ENCODE results near the gene ANKRD63.

ANKRD63 gene

GRCh38 chr15:40242601-40243000 lies 40.3 kb downstream of the ANKRD63 start:
- no peaks in the 10 kb centered on the region for H3K9me3 ChIP-seq (ENCODE audit: severe bottlenecking)
- no peaks in the 10 kb centered on the region for H3K36me3 ChIP-seq (ENCODE audit: low read depth)
- no peak for ATAC-seq (ENCODE audit: low read depth)
- no peak overlapping the region for H3K27ac ChIP-seq (ENCODE audit: poor library complexity, severe bottlenecking)
- DNase-seq (ENCODE audit: low spot score), result no peak
- H3K4me3 ChIP-seq (ENCODE audit: severe bottlenecking), result no peak overlapping the region
- TF ChIP-seq CTCF (IDR thresholded peaks at IDR 0.05; ENCODE audit: poor library complexity, severe bottlenecking), result no peak
- H3K27me3 ChIP-seq (ENCODE audit: insufficient read depth, poor library complexity, severe bottlenecking), result no peaks in the 10 kb centered on the region
- peaks cover 61% of the 10 kb centered on the region for H3K4me1 ChIP-seq (ENCODE audit: insufficient read depth, poor library complexity, severe bottlenecking)

GRCh38 chr15:40242213-40242599 lies 40.7 kb downstream of the ANKRD63 start:
- ATAC-seq (ENCODE audit: low read depth), result no peak
- DNase-seq (ENCODE audit: low spot score), result no peak
- Histone ChIP-seq H3K27me3 (ENCODE audit: insufficient read depth, poor library complexity, severe bottlenecking) (no peaks in the 10 kb centered on the region), H3K36me3 (ENCODE audit: low read depth) (no peaks in the 10 kb centered on the region), H3K9me3 (ENCODE audit: severe bottlenecking) (no peaks in the 10 kb centered on the region), H3K4me3 (ENCODE audit: severe bottlenecking) (no peak overlapping the region), H3K4me1 (ENCODE audit: insufficient read depth, poor library complexity, severe bottlenecking) (peaks cover 61% of the 10 kb centered on the region), H3K27ac (ENCODE audit: poor library complexity, severe bottlenecking) (no peak overlapping the region)
- TF ChIP-seq CTCF (IDR thresholded peaks at IDR 0.05; ENCODE audit: poor library complexity, severe bottlenecking), result no peak

GRCh38 chr15:40241269-40242212 lies 41.3 kb downstream of the ANKRD63 start:
- H3K4me3 ChIP-seq (ENCODE audit: severe bottlenecking), result no peak overlapping the region
- H3K27ac ChIP-seq (ENCODE audit: poor library complexity, severe bottlenecking), result peak overlapping the region; percentile 91
- H3K36me3 ChIP-seq (ENCODE audit: low read depth), result no peaks in the 10 kb centered on the region
- H3K4me1 ChIP-seq (ENCODE audit: insufficient read depth, poor library complexity, severe bottlenecking), result peaks cover 57% of the 10 kb centered on the region
- ATAC-seq (ENCODE audit: low read depth), result no peak
- TF ChIP-seq CTCF (IDR thresholded peaks at IDR 0.05; ENCODE audit: poor library complexity, severe bottlenecking), result no peak
- H3K27me3 ChIP-seq (ENCODE audit: insufficient read depth, poor library complexity, severe bottlenecking), result no peaks in the 10 kb centered on the region
- no peak for DNase-seq (ENCODE audit: low spot score)
- H3K9me3 ChIP-seq (ENCODE audit: severe bottlenecking), result no peaks in the 10 kb centered on the region

- H3K27ac ChIP-seq (ENCODE audit: poor library complexity, severe bottlenecking), result peak overlapping the region; percentile 91
- no peaks in the 10 kb centered on the region for H3K9me3 ChIP-seq (ENCODE audit: severe bottlenecking)
- peak overlapping the region; percentile 23 for H3K4me3 ChIP-seq (ENCODE audit: severe bottlenecking)
- no peaks in the 10 kb centered on the region for H3K27me3 ChIP-seq (ENCODE audit: insufficient read depth, poor library complexity, severe bottlenecking)
- no peak for TF ChIP-seq CTCF (IDR thresholded peaks at IDR 0.05; ENCODE audit: poor library complexity, severe bottlenecking)
- ATAC-seq (ENCODE audit: low read depth) (peak; percentile 8; the same call in 2 of the 3 replicates), DNase-seq (ENCODE audit: low spot score) (no peak)
- no peaks in the 10 kb centered on the region for H3K36me3 ChIP-seq (ENCODE audit: low read depth)
- peaks cover 49% of the 10 kb centered on the region for H3K4me1 ChIP-seq (ENCODE audit: insufficient read depth, poor library complexity, severe bottlenecking)
Measured at GRCh38 chr15:40240619-40241221, 42.1 kb downstream of the ANKRD63 start.
